Cerebellar nuclear complex (tissue), 1 donor: ENCODE measurements around the gene ODAM.
"Not testable (repeated sequence)": the region's sequence is repeated elsewhere in the genome, so short reads cannot be mapped to it uniquely, and the experiment has no call there.

Experiments used
- DNase-seq, 2 experiments: peaks; one replicate each; lab custom pipeline; 2025; lab: John Stamatoyannopoulos, UW

The ODAM gene

DNA sequence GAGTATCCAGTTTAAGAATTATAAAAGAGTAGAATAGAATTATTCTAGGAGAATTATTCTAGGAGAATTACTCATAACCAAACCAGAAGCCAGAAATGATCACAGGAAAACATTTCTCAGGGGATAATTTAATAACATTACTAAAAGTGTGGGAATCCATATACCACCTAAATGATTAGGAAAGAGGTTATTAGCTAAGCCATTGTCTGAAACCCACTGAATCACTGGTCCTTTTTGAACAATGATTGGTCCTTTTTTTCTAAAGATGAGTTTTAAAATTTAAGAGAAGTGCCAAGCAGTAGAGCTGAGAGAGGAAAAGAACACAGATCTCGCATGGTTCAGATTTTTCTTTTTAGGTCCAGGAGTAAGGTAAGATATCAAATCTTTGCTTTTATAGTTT, at the start of gene ODAM:
TSS of gene ODAM (plus strand) at position 301 of the 400 bp plus-strand sequence. CDS start 819 bp downstream, outside the sequence.
- DNase-seq: no peak

DNA sequence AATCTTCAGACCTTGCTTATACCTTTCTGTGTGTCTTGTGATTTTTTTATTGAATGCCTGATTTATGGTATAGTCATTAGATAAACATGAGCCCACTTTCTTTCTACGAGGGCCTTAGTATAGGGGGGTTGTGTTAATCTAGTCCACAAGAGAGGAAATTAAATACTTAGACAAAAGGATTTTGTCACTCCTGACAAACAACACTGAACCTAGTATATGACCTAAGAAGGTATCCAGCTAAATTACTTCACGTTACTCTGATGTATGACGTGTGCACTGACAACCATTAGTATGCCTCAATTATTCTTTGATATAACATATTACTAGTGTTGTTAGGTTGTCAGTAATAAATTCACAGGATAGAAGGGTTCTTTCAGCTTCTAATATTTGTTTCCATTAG, 44.3 kb upstream of the ODAM start:
- DNase-seq: no peak

DNA sequence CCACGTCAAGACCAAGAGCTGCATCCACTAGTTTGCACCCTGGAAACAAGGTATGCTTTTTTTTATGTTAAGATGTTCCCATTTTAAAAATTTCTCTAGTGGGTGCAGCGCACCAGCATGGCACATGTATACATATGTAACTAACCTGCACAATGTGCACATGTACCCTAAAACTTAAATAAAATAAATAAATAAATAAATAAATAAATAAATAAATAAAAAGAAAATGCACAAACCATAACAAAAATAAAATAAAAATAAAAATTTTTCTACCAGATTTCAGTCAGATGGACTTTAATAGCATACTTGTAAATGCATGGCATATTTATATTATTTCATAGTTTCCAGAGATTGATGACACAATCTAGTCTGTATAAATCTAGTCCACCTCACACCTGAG, 43.4 kb upstream of the ODAM start:
- no peak for DNase-seq

GRCh38 chr4:70153937-70154336, 41.6 kb upstream of the ODAM start, which contains the start of gene PRR27:
TSS of gene PRR27 (plus strand) at chr4:70154237. CDS start at chr4:70154376, 139 bp downstream.
- DNase-seq: no peak

- no peak for DNase-seq
Measured at GRCh38 chr4:70158576-70158975, 36.9 kb upstream of the ODAM start.

GRCh38 chr4:70177090-70177489, 18.4 kb upstream of the ODAM start:
- no peak for DNase-seq

GRCh38 chr4:70178075-70178660, 17.4 kb upstream of the ODAM start:
- DNase-seq: no peak

DNA sequence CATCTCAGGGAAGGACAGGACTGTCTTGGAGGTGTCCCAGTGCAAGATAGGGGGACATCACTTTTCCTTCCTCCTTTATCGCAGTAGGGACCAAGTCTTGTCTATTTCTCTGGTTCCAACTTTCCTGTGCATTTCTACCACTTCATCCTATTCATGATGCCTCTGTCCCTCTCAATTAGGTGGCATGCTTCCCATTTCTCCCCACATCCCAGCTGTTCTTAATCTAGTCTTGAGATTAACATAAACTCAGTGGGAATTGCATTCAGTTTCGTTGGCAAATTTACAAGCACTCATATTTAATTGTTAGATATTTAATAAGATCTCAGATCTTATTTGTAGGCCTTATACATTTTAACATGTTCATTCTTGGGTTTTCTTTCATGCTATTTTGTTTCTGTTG, 15.7 kb upstream of the ODAM start:
- DNase-seq: no peak

DNA sequence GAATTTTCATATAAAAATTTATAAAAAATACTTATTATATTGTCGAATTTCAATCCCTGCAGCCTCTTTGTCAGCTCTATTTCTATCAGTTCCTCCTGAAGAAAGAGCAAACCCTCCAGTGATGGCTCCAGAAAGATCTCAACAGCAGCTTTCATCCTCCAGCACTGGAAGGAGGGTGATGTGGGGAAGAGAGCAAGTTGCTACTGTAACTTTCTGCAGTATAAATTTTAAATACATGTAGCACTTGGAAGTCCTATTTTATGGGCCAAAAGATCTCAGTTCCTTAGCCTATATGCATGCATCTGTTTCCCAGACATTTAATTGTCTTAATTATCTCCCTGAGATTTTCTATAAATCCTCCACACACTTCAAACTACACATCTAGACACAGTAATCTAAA, 13.7 kb upstream of the ODAM start:
- DNase-seq: no peak

DNA sequence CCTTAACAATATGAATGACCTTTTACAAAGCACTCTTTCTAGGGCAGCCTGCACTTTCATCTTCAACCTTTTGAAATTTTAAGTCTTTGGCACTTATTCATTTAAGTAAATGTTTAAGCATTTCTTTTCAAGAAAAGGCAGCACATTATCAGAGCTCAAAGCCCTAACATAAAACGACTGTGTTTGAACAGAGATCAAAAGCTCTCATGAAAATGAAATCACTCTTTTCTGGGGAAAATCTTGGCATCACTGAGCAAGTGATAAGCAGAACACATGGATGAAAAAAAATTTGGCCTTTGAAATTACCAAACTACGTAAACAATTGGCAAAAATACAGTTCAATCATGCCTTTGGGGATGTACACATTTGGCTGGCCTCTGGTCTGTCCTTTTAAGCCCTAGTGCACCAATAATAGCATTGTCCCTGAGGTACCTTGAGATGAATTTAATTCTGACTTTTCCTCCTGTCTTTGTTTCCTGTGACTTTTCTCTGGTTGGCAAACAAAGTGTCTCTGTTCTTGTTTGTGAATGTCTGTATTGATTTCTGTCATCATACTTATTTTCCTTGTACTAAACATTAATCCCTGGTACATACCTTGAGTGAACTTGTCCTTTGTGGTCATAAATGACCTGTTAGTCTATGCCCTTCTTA, 12.9 kb upstream of the ODAM start:
- no peak for DNase-seq

DNA sequence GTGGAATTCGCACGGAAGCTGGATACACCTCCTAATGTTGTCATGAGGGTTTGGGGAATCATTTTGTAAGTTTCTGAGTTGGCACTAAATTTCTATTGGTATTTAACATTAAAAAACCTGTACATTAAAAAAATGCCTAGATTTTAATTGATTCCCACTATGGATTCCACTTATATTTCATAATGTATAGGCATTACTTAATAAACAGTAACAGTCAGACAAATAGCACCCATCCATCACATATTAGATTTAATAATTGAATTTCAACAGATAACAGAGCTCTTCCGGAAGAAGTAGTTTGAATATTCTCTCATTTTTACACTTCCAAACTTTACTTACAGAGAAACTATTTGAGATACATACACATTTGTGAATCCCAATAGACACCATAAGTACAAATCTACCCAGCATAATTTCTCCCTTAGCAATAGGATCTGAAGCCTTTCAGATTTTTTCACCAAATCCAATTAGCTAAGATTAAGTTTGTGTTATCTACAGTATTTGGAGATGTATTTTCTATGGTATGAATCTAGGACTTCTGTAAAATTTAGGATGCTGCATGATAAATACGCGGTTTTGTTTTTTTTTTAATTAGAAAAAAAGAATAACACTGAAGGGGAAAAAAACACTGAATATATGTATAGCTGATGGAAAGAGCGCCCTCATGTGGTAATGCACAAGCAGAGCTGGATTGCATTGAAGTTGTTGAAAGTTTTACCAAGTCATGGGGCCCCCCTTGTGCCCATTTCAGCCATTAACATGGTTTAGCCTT, 12.2 kb upstream of the ODAM start:
- DNase-seq: no peak

DNA sequence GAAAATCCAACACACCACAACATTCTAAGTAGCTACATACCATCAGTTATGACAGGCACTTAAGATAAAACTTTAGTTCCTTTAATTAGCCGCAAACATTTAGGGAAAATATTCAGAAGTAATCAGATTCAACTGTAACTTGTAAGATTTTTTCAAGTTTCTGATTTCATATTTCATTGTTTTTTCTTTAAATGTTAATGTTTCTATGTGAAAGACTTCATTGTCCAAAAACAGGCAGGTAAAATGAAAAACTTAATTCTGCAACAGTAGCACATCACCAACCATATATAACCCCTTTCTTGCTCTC, 11.6 kb upstream of the ODAM start:
- no peak for DNase-seq

GRCh38 chr4:70187216-70187615, 8.3 kb upstream of the ODAM start:
- DNase-seq: no peak

DNA sequence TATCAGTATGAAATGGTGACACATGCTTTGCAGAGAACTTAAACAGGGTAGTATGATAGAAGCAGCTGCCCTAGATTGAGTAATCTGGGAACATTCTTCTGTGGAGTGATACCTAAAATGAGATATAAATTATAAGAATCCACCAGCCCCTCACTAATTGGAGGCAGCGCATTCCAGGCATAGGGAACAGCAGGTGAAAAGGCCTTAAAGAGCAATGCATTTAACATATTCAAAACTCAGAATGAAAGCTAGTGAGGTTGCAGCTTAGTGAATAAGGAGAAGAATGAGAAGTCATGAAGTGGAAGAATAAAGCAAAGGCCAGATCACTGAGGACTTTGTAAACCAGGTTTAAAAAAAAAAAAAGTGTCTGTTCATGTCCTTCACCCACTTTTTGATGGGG, 4.9 kb upstream of the ODAM start:
- no peak for DNase-seq

DNA sequence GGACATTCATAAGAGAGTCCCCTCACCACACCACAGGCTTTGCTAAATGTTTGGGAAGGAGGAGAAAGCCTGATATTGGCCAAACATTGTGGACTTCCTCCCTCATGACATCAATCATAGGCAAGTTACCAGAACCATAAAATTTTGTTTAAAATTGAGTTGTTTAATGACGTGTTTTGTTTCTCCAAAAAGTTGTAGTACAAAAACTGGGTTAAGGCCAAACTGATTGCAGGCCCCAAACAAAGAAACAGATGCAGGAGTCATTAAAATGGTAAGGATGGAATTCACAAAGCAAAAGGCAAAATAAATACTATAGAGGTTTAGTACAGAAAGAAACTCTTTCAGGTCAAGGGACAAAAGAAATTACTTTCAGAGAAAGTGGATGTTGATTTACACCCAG, 3.9 kb upstream of the ODAM start:
- DNase-seq: no peak

- DNase-seq: no peak
Measured at GRCh38 chr4:70192895-70193294, 2.6 kb upstream of the ODAM start.

DNA sequence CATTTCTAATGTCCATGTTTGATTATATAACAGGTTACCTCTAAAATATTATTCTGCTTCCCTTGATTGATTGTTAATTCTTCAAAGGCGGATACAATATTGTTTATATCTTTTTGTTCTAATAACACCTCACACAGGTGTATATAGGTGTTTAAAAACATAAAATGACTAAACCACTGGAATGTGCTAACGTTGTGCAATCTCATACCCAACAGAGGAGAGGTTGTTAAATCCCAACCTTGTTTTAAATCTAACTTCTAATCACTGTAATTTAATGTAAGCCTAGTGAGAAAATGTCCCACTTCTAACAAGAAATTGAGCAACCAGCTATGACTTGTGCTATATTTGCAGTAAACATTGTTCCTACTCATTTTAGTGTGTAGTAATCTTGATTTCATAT, 1.3 kb downstream of the ODAM start:
- DNase-seq: no peak

DNA sequence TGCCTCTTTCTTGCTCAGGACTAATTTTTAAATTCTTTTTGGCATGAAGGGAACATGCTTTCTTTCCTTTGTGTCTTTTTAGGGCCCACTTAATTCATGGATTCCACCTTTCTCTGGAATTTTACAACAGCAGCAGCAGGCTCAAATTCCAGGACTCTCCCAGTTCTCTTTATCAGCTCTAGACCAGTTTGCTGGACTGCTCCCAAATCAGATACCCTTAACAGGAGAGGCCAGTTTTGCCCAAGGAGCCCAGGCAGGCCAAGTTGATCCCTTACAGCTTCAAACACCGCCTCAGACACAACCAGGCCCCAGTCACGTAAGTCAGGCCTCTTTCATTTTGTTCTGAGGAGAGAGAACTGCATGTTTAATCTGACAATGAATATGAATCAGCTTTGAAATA, 2.3 kb downstream of the ODAM start:
- DNase-seq: no peak

DNA sequence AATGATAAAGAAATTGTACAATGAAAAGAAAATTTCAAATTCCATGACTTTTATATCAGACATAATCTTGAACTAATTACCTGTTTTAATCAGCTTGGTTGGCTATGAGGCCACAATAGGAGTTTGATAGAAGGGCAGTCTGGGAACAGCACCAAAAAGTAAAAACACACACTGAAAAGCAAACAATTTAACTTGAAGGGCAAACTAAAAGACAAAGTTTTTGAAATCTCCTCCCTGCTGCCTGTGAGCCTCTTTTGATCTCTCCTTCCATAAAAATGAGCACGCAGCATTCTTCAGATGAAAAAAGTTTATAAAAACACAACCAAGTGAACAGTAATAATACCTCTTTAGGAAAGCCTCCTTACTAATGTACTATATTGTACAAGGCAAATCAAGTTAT, 8.1 kb downstream of the ODAM start:
- DNase-seq: no peak

DNA sequence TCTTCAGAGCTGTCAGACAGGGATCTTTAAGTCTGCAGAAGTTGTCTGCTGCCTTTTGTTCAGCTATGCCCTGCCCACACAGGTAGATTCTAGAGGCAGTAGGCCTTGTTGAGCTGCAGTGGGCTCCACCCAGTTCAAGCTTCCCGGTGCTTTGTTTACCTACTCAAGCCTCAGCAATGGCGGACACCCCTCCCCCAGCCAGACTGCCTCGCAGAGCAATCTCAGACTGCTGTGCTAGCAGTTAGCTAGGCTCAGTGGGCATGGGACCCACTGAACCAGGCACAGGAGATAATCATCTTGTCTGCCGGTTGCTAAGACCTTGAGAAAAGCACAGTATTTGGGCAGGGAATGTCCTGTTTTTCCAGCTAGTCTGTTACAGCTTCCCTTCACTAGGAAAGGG, 17.2 kb downstream of the ODAM start:
- DNase-seq: not testable (repeated sequence)

- not testable (repeated sequence) for DNase-seq
Measured at GRCh38 chr4:70216109-70216508, 20.6 kb downstream of the ODAM start.

GRCh38 chr4:70216550-70216949, 21.0 kb downstream of the ODAM start:
- not testable (repeated sequence) for DNase-seq

GRCh38 chr4:70221389-70221788, 25.9 kb downstream of the ODAM start:
- not testable (repeated sequence) for DNase-seq
